ENCODE data around the gene FAM110A. TPM values are rescaled to one million over a fixed set of nuclear protein-coding genes. Genes with fewer than 3 reads are reported as not detected.
A peak's percentile ranks its signal among the peaks of the same experiment; 100 is the strongest.

Gene FAM110A
- total and polyA plus RNA-seq, 7 donors: 0.55 to 10.7 (median 2.5) TPM

DNA sequence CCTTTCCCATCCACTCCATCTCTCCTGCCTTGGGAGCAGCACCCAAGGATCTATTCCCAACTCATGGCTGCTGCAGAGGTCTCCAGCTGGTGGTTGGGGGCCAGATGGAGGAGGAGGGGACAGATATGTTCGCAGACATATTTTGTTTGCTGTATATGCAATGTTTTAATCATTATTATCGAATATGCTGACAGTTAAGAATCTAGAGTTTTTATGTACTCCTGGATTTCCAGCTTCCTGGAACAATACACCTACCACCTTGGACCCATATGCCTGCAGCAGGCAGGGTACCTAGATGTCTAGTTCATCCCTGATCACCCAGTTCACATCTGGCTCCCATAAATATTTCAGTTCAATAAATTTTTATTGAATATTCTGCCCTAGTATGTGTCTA lies 9.0 kb downstream of the FAM110A start:
- Histone ChIP-seq H3K27ac (no peak overlapping the region), H3K36me3 (no peaks in the 10 kb centered on the region), H3K27me3 (peaks cover 14 to 46% (median 30%) of the 10 kb centered on the region in 3 donors), H3K4me3 (no peak overlapping the region), H3K4me1 (peaks cover 0 to 24% (median 23%) of the 10 kb centered on the region in 4 donors), H3K9me3 (no peaks in the 10 kb centered on the region)
- TF ChIP-seq EP300 (IDR thresholded peaks at IDR 0.05) (no peak), CTCF (IDR thresholded peaks at IDR 0.05) (no peak), POLR2A (IDR thresholded peaks at IDR 0.05) (no peak), POLR2AphosphoS5 (IDR thresholded peaks at IDR 0.05) (no peak)
- no peak for DNase-seq
- WGBS, 2 donors: 36 to 81% methylated on average over 2 of the region's 2 CpGs
- intact Hi-C loops (cut with DNase I): no loop called here

DNA sequence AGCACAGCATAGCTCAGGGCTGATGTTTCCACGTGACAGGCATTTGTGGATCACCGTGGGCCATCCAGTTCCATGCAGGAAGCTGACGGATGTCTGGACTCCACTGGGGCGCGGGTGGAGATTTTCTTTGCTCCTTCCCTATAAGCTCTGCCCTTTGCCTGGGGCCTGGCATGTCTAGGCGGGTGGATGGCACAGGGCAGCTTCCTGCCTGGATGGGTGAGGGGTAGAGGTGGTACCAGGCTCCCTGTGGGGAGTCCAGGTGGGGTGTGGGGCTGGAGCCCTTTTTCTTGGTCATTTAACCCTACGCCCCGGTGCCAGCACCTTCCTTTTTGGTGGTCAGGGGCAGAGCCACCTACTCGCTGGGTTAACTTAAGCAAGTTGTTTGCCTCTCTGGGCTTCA lies 10.4 kb downstream of the FAM110A start:
- H3K9me3 ChIP-seq: no peaks in the 10 kb centered on the region
- WGBS, 2 donors: 51 to 74% methylated on average over 9 of the region's 9 CpGs
- no peak for DNase-seq
- H3K27me3 ChIP-seq: peaks cover 14 to 46% (median 30%) of the 10 kb centered on the region in 3 donors
- peaks cover 0 to 24% (median 23%) of the 10 kb centered on the region in 4 donors for H3K4me1 ChIP-seq
- intact Hi-C loops (cut with DNase I): no loop called here
- H3K4me3 ChIP-seq: peak overlapping the region in 1 of 4 donors; percentile 41
- no peak overlapping the region for H3K27ac ChIP-seq
- H3K36me3 ChIP-seq: no peaks in the 10 kb centered on the region
- TF ChIP-seq CTCF (IDR thresholded peaks at IDR 0.05) (no peak), POLR2AphosphoS5 (IDR thresholded peaks at IDR 0.05) (no peak), EP300 (IDR thresholded peaks at IDR 0.05) (no peak), POLR2A (IDR thresholded peaks at IDR 0.05) (no peak)

DNA sequence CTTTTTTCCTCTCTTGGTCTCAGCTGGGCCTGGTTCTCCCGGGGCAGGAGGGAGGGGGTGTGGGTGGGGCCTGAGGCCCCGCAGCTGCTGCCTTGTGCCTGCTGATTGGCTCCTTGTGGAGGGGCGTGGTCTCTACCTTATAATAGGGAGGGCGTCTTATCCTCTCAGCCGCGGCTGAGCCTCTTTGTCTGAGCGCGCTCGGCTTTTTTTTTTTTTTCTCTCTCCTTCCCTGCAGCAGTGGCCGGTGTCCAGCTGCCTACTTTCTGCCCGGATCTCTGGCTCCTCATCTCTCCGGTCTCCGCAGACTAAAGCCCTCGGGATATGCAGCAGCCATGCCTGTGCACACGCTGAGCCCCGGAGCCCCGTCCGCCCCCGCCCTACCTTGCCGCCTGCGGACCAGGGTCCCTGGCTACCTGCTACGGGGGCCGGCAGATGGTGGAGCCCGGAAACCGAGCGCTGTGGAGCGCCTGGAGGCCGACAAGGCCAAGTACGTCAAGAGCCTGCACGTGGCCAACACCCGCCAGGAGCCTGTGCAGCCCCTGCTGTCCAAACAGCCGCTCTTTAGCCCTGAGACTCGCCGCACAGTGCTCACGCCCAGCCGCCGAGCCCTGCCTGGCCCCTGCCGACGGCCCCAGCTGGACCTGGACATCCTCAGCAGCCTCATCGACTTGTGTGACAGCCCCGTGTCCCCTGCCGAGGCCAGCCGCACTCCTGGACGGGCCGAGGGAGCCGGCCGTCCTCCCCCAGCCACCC lies 11.1 kb downstream of the FAM110A start:
- H3K27ac ChIP-seq: no peak overlapping the region
- H3K4me1 ChIP-seq: peaks cover 0 to 24% (median 23%) of the 10 kb centered on the region in 4 donors
- TF ChIP-seq EP300 (IDR thresholded peaks at IDR 0.05) (no peak), POLR2A (IDR thresholded peaks at IDR 0.05) (no peak), POLR2AphosphoS5 (IDR thresholded peaks at IDR 0.05) (no peak), CTCF (IDR thresholded peaks at IDR 0.05) (no peak)

DNA sequence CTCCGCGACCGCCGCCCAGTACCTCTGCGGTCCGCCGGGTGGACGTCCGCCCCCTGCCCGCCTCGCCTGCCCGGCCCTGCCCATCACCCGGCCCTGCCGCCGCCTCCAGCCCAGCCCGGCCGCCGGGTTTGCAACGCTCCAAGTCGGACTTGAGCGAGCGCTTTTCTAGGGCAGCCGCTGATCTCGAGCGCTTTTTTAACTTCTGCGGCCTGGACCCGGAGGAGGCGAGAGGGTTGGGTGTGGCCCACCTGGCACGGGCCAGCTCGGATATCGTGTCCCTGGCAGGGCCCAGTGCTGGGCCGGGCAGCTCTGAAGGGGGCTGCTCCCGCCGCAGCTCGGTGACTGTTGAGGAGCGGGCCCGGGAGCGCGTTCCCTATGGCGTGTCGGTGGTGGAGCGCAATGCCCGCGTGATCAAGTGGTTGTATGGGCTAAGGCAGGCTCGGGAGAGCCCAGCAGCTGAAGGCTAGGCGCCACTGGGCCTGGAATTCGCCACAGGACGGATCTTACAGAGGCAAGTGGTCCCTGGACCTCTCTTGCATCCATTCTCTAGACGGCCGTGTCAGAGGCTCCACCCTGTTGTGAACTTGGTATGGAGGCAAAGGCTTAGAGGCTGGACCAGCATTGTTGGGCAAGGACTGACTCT lies 11.8 kb downstream of the FAM110A start:
- Histone ChIP-seq H3K4me3 (peak overlapping the region in 2 of 4 donors; percentile 41 to 43), H3K27me3 (peaks cover 14 to 40% (median 24%) of the 10 kb centered on the region in 3 donors), H3K9me3 (no peaks in the 10 kb centered on the region), H3K4me1 (peaks cover 0 to 24% (median 23%) of the 10 kb centered on the region in 4 donors), H3K27ac (no peak overlapping the region), H3K36me3 (no peaks in the 10 kb centered on the region)
- no peak for TF ChIP-seq POLR2AphosphoS5 (IDR thresholded peaks at IDR 0.05)
- TF ChIP-seq EP300 (IDR thresholded peaks at IDR 0.05): no peak
- TF ChIP-seq CTCF (IDR thresholded peaks at IDR 0.05): no peak
- no peak for TF ChIP-seq POLR2A (IDR thresholded peaks at IDR 0.05)
- DNase-seq: no peak
- intact Hi-C loops (cut with DNase I): no loop called here
- WGBS, 2 donors: 52 to 87% methylated on average over 50 of the region's 50 CpGs

More for the DNA sequence above, 11.1 kb downstream of the FAM110A start:
- Histone ChIP-seq H3K27me3 (peaks cover 14 to 46% (median 30%) of the 10 kb centered on the region in 3 donors), H3K9me3 (no peaks in the 10 kb centered on the region), H3K4me3 (peak overlapping the region in 3 of 4 donors; percentile 32 to 43 (median 41)), H3K36me3 (no peaks in the 10 kb centered on the region)
- DNase-seq: peak; percentile 95
- WGBS, 2 donors: 15 to 24% methylated on average over 46 to 47 of the region's 47 CpGs
- intact Hi-C loops (cut with DNase I): no loop called here
